Sigmoid colon (tissue), 7 donors: ENCODE measurements around the gene NLGN4Y. TPM values are rescaled to one million over a fixed set of nuclear protein-coding genes. Genes with fewer than 3 reads are reported as not detected.

ENCODE experiments used
- DNase-seq: peaks from one replicate; pipeline ENCODE4 v3.0.0-alpha.2; 2019
- H3K27ac ChIP-seq, 4 donors: fragments of 200-600 bp; sonication (generic); one replicate each; pipeline ENCODE4 v1.5.1; 2016 to 2019; ENCODE audit warnings: mild to moderate bottlenecking in 1 of 4
- H3K27me3 ChIP-seq, 3 donors: fragments of 200-600 bp; sonication (generic); one replicate each; pipeline ENCODE4 v1.5.1; 2019; ENCODE audit warnings: mild to moderate bottlenecking in 1 of 3
- H3K36me3 ChIP-seq, 4 donors: fragments of 200-600 bp; sonication (generic); one replicate each; pipeline ENCODE4 v1.5.1; 2016 to 2019
- H3K4me1 ChIP-seq, 4 donors: fragments of 200-600 bp; sonication (generic); one replicate each; pipeline ENCODE4 v1.5.1; 2017 to 2019
- H3K4me3 ChIP-seq, 4 donors: fragments of 200-600 bp; sonication (generic); one replicate each; pipeline ENCODE4 v1.5.1; 2017 to 2019; ENCODE audit warnings: mild to moderate bottlenecking in 2 of 4, moderate library complexity in 1 of 4
- H3K9me3 ChIP-seq, 4 donors: fragments of 200-600 bp in 3 of 4; sonication (generic) in 3 of 4; one replicate each; pipeline versions ENCODE4 v1.5.1 to v1.6.1; 2013 to 2019
- EP300 ChIP-seq, 4 donors: sonication (generic); formaldehyde crosslinking; IDR thresholded peaks; one replicate each; pipeline ENCODE4 v1.6.1; 2017; ENCODE audit warnings: antibody characterized with exemption in 4 of 4
- POLR2A ChIP-seq, 2 donors: fragments of 450-650 bp; IDR thresholded peaks; one replicate each; pipeline ENCODE4 v1.6.1; 2016; ENCODE audit warnings: antibody characterized with exemption in 2 of 2, mild to moderate bottlenecking in 2 of 2, moderate library complexity in 2 of 2
- POLR2AphosphoS5 ChIP-seq, 4 donors: sonication (generic); formaldehyde crosslinking; IDR thresholded peaks; one replicate each; pipeline ENCODE4 v1.6.1; 2017; ENCODE audit warnings: antibody characterized with exemption in 4 of 4
- WGBS, 2 donors: extraction: QIAGEN DNeasy Blood & Tissue Kit; methylation state at CpG; one replicate each; pipeline ENCODE4 v1.1.7; 2013; 5-methylcytosine and 5-hydroxymethylcytosine counted together
- intact Hi-C: fragments of 100-400 bp; cut with DNase I; formaldehyde crosslinking; loops from one replicate; pipeline ENCODE4 v1.15.1; 2023
- polyA plus RNA-seq, 3 donors: library from polyadenylated mRNA; stranded (reverse); fragments of 200-250 nt; gene quantifications; one replicate each; pipeline ENCODE4 v1.2.3, GENCODE V29; 2013
- total RNA-seq, 4 donors: library from RNA; depleted of rRNA; stranded (reverse); fragments of >200 nt; gene quantifications; one replicate each; pipeline ENCODE4 v1.1.0, GENCODE V29; 2016
- TF ChIP-seq, protein P1 (sequence below), 4 experiments: fragments of 450-650 bp in 3 of 4; fragments of 200-600 bp in 1 of 4; IDR thresholded peaks; one replicate each; pipeline ENCODE4 v1.5.1; 2016 to 2019; ENCODE audit warnings: antibody characterized with exemption in 4 of 4, mild to moderate bottlenecking in 3 of 4, moderate library complexity in 2 of 4
- donor health status: healthy with polysubstance abuse.
- donor health status: Bipolar disorder and iron deficiency.
- donor health status: healthy.

Gene NLGN4Y
- total and polyA plus RNA-seq, 7 donors: under 0.01 to 46.8 (median 11.0) TPM; not detected in 3

DNA sequence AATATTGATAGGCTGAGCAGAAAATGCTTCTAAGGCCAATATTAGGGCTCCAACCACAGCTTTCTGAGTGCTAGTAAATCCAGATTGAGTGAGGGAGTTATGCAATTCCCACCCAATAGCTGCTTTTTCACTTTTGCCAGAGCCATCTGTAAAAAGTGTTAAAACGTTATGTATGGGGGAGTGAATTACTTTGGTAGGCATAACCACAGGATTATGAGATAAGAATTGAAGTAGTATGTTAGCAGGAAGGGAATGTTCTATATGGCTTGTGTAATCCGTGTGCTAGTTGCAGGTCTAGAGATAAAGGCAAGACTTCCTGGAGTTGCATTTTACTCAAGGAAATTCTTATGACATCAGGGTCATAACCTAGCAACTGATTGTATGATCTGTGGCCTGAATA, 347.6 kb downstream of the NLGN4Y start:
- no peak for DNase-seq
- Histone ChIP-seq H3K36me3 (no peaks in the 10 kb centered on the region), H3K27me3 (no peaks in the 10 kb centered on the region), H3K27ac (no peak overlapping the region), H3K4me1 (no peaks in the 10 kb centered on the region), H3K4me3 (no peak overlapping the region), H3K9me3 (no peaks in the 10 kb centered on the region)
- WGBS, 2 donors: 34 to 43% methylated on average over 2 of the region's 2 CpGs
- TF ChIP-seq EP300 (IDR thresholded peaks at IDR 0.05) (no peak), POLR2AphosphoS5 (IDR thresholded peaks at IDR 0.05) (no peak), POLR2A (IDR thresholded peaks at IDR 0.05) (no peak)
- TF ChIP-seq, protein P1, sequence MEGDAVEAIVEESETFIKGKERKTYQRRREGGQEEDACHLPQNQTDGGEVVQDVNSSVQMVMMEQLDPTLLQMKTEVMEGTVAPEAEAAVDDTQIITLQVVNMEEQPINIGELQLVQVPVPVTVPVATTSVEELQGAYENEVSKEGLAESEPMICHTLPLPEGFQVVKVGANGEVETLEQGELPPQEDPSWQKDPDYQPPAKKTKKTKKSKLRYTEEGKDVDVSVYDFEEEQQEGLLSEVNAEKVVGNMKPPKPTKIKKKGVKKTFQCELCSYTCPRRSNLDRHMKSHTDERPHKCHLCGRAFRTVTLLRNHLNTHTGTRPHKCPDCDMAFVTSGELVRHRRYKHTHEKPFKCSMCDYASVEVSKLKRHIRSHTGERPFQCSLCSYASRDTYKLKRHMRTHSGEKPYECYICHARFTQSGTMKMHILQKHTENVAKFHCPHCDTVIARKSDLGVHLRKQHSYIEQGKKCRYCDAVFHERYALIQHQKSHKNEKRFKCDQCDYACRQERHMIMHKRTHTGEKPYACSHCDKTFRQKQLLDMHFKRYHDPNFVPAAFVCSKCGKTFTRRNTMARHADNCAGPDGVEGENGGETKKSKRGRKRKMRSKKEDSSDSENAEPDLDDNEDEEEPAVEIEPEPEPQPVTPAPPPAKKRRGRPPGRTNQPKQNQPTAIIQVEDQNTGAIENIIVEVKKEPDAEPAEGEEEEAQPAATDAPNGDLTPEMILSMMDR (IDR thresholded peaks at IDR 0.05): no peak
- intact Hi-C loops: no loop called here
